Ishikawa (cell line): ENCODE data around the gene PAK6.

Experiments
- CEBPB ChIP-seq: IDR thresholded peaks from 2 replicates; pipeline ENCODE4 v1.6.1; 2012
- CREB1 ChIP-seq: IDR thresholded peaks from 2 replicates; pipeline ENCODE4 v1.6.1; 2012; ENCODE audit warnings: low read depth
- EGR1 ChIP-seq: IDR thresholded peaks from 2 replicates; pipeline ENCODE4 v1.6.1; 2012
- EP300 ChIP-seq: IDR thresholded peaks from 2 replicates; pipeline ENCODE4 v1.6.1; 2012; ENCODE audit warnings: borderline replicate concordance
- FOXM1 ChIP-seq: IDR thresholded peaks from 2 replicates; pipeline ENCODE4 v1.6.1; 2012; ENCODE audit warnings: low read depth, borderline replicate concordance
- MAX ChIP-seq: IDR thresholded peaks from 2 replicates; pipeline ENCODE4 v1.6.1; 2012
- NFIC ChIP-seq: IDR thresholded peaks from 2 replicates; pipeline ENCODE4 v1.6.1; 2012
- RAD21 ChIP-seq: IDR thresholded peaks from 2 replicates; pipeline ENCODE4 v1.6.1; 2012; ENCODE audit warnings: low read depth
- YY1 ChIP-seq: IDR thresholded peaks from 2 replicates; pipeline ENCODE4 v1.6.1; 2012; ENCODE audit warnings: low read depth
- TF ChIP-seq, protein P1 (sequence below): IDR thresholded peaks from 2 replicates; pipeline ENCODE4 v1.6.1; 2012; ENCODE audit warnings: low read depth, mild to moderate bottlenecking

- TF ChIP-seq, protein P1, sequence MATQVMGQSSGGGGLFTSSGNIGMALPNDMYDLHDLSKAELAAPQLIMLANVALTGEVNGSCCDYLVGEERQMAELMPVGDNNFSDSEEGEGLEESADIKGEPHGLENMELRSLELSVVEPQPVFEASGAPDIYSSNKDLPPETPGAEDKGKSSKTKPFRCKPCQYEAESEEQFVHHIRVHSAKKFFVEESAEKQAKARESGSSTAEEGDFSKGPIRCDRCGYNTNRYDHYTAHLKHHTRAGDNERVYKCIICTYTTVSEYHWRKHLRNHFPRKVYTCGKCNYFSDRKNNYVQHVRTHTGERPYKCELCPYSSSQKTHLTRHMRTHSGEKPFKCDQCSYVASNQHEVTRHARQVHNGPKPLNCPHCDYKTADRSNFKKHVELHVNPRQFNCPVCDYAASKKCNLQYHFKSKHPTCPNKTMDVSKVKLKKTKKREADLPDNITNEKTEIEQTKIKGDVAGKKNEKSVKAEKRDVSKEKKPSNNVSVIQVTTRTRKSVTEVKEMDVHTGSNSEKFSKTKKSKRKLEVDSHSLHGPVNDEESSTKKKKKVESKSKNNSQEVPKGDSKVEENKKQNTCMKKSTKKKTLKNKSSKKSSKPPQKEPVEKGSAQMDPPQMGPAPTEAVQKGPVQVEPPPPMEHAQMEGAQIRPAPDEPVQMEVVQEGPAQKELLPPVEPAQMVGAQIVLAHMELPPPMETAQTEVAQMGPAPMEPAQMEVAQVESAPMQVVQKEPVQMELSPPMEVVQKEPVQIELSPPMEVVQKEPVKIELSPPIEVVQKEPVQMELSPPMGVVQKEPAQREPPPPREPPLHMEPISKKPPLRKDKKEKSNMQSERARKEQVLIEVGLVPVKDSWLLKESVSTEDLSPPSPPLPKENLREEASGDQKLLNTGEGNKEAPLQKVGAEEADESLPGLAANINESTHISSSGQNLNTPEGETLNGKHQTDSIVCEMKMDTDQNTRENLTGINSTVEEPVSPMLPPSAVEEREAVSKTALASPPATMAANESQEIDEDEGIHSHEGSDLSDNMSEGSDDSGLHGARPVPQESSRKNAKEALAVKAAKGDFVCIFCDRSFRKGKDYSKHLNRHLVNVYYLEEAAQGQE, result no peak
- TF ChIP-seq CREB1, result no peak
- no peak for TF ChIP-seq CEBPB
- TF ChIP-seq FOXM1, result no peak
- TF ChIP-seq YY1, result no peak
- TF ChIP-seq MAX, result no peak
- TF ChIP-seq RAD21, result no peak
- TF ChIP-seq EP300, result no peak
- TF ChIP-seq EGR1, result no peak
- no peak for TF ChIP-seq NFIC
These were observed 48.3 kb upstream of the PAK6 start for GRCh38 chr15:40190591-40190990.
